OCI-LY7 (cell line): ENCODE data around the gene BFSP1.

ENCODE experiments used
- EZH2phosphoT487 ChIP-seq: fragments of 200-600 bp; sonication (generic); IDR thresholded peaks from 2 replicates; pipeline ENCODE4 v1.6.1; 2018; ENCODE audit warnings: low read depth, borderline replicate concordance, mild to moderate bottlenecking, mixed run types, antibody characterized with exemption, low read length, moderate library complexity, mixed read lengths
- TF ChIP-seq, protein P1 (sequence below): fragments of 200-600 bp; sonication (generic); conservative IDR thresholded peaks from 2 replicates; pipeline ENCODE4 v1.5.1; 2014; ENCODE audit warnings: mild to moderate bottlenecking, antibody characterized with exemption, low read length, moderate library complexity, mixed read lengths

DNA sequence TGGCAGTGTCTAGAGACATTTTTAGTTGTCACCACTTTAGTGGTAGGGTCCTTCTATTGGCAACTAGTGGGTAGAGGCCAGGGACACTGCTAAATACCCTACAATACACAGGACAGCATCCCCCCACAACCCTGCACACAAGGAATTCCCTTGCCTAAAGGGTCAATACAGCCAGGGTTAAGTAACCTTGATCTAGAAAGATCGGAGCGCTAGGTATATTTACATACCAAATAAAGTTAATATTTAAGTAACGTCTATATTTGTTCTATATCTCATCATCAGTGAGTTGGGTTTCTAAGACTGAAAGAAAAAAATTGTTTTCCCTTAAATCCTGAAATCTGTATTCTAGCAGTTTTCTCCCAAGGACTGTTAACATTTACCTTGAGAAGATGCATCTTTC lies 16.1 kb downstream of the BFSP1 start:
- TF ChIP-seq, protein P1, sequence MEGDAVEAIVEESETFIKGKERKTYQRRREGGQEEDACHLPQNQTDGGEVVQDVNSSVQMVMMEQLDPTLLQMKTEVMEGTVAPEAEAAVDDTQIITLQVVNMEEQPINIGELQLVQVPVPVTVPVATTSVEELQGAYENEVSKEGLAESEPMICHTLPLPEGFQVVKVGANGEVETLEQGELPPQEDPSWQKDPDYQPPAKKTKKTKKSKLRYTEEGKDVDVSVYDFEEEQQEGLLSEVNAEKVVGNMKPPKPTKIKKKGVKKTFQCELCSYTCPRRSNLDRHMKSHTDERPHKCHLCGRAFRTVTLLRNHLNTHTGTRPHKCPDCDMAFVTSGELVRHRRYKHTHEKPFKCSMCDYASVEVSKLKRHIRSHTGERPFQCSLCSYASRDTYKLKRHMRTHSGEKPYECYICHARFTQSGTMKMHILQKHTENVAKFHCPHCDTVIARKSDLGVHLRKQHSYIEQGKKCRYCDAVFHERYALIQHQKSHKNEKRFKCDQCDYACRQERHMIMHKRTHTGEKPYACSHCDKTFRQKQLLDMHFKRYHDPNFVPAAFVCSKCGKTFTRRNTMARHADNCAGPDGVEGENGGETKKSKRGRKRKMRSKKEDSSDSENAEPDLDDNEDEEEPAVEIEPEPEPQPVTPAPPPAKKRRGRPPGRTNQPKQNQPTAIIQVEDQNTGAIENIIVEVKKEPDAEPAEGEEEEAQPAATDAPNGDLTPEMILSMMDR, result no peak
- no peak for TF ChIP-seq EZH2phosphoT487
